SKM-1 treated with dmso at 0.1 percent for 144 hours (cell line): ENCODE data around the gene EEF1AKMT2.

ENCODE experiments used
- DNase-seq: peaks from one replicate; lab custom pipeline; 2025; ENCODE audit not compliant: unreplicated experiment; lab: John Stamatoyannopoulos, UW

The EEF1AKMT2 gene

GRCh38 chr10:124739119-124739921, 52.4 kb downstream of the EEF1AKMT2 start:
- no peak for DNase-seq

GRCh38 chr10:124738441-124738840, 53.2 kb downstream of the EEF1AKMT2 start:
- no peak for DNase-seq

- no peak for DNase-seq
Observed at GRCh38 chr10:124737708-124738107, 54.0 kb downstream of the EEF1AKMT2 start.

- no peak for DNase-seq
Observed at GRCh38 chr10:124737221-124737620, 54.5 kb downstream of the EEF1AKMT2 start.

- DNase-seq, result no peak
Observed at GRCh38 chr10:124736491-124737136, 55.1 kb downstream of the EEF1AKMT2 start.

- DNase-seq, result no peak
Observed at GRCh38 chr10:124735491-124736286, 56.0 kb downstream of the EEF1AKMT2 start.

GRCh38 chr10:124734311-124735166, 57.1 kb downstream of the EEF1AKMT2 start:
- no peak for DNase-seq

GRCh38 chr10:124733571-124734245, 58.0 kb downstream of the EEF1AKMT2 start:
- no peak for DNase-seq

- DNase-seq, result no peak
Observed at GRCh38 chr10:124732931-124733570, 58.6 kb downstream of the EEF1AKMT2 start.

- DNase-seq, result no peak
Observed at GRCh38 chr10:124731551-124731950, 60.1 kb downstream of the EEF1AKMT2 start.

GRCh38 chr10:124730790-124731189, 60.9 kb downstream of the EEF1AKMT2 start:
- DNase-seq, result no peak

GRCh38 chr10:124728830-124729661, 62.6 kb downstream of the EEF1AKMT2 start:
- peak; percentile 50 for DNase-seq

GRCh38 chr10:124728071-124728829, 63.4 kb downstream of the EEF1AKMT2 start:
- DNase-seq, result peak; percentile 41

GRCh38 chr10:124727361-124727960, 64.2 kb downstream of the EEF1AKMT2 start:
- no peak for DNase-seq

- DNase-seq, result no peak
Observed at GRCh38 chr10:124725791-124726190, 65.9 kb downstream of the EEF1AKMT2 start.

GRCh38 chr10:124725171-124725631, 66.5 kb downstream of the EEF1AKMT2 start:
- DNase-seq, result no peak

- no peak for DNase-seq
Observed at GRCh38 chr10:124724279-124725027, 67.2 kb downstream of the EEF1AKMT2 start.
